ENCODE results near the gene DISP2. TPM values are rescaled to one million over a fixed set of nuclear protein-coding genes. Genes with fewer than 3 reads are reported as not detected.

The DISP2 gene
- total RNA-seq, 1 donor from 2014 or later: 3.7 TPM

GRCh38 chr15:40340038-40340739, 17.8 kb upstream of the DISP2 start:
- Histone ChIP-seq H3K36me3 (ENCODE audit: insufficient read depth, low read length) (no peaks in the 10 kb centered on the region), H3K9ac (ENCODE audit: low read length) (peak overlapping the region; percentile 92), H3K27ac (ENCODE audit: low read depth, low read length) (peak overlapping the region; percentile 99), H3K4me2 (ENCODE audit: low read length) (peak overlapping the region; percentile 90), H3K4me3 (ENCODE audit: insufficient read depth, low read depth, low read length) (peak overlapping the region; percentile 68), H3K4me1 (ENCODE audit: insufficient read depth, low read length) (peaks cover 71% of the 10 kb centered on the region), H2AFZ (ENCODE audit: low read depth, low read length) (peak overlapping the region; percentile 29), H3K27me3 (ENCODE audit: insufficient read depth, low read length) (no peaks in the 10 kb centered on the region), H3K79me2 (ENCODE audit: insufficient read depth, low read length) (peaks cover 36% of the 10 kb centered on the region), H4K20me1 (ENCODE audit: insufficient read depth, low read length) (no peaks in the 10 kb centered on the region), H3K9me3 (ENCODE audit: insufficient read depth, low read depth, low read length) (no peaks in the 10 kb centered on the region)
- H3K9me3 Mint-ChIP-seq (ENCODE audit: unreplicated experiment): no peaks in the 10 kb centered on the region
- peaks cover 43% of the 10 kb centered on the region for H3K4me1 Mint-ChIP-seq (ENCODE audit: low read depth, unreplicated experiment)
- no peaks in the 10 kb centered on the region for H3K36me3 Mint-ChIP-seq (ENCODE audit: low read depth, unreplicated experiment)
- FAIRE-seq (no peak), DNase-seq (ENCODE audit: low read depth) (peak; percentile 73)
- peak overlapping the region; percentile 69 for H3K27ac Mint-ChIP-seq (ENCODE audit: unreplicated experiment)
- no peaks in the 10 kb centered on the region for H3K27me3 Mint-ChIP-seq (ENCODE audit: low read depth, unreplicated experiment)
- no peak overlapping the region for H3K4me3 Mint-ChIP-seq (ENCODE audit: unreplicated experiment)
- TF ChIP-seq EZH2 (IDR thresholded peaks at IDR 0.05; ENCODE audit: insufficient read depth, low read length) (no peak), CTCF (IDR thresholded peaks at IDR 0.05; ENCODE audit: insufficient read depth, low read depth, low read length) (no peak)

GRCh38 chr15:40340740-40341400, 17.1 kb upstream of the DISP2 start, which contains the start of gene CCDC9B:
Gene CCDC9B, minus strand, starts transcription at chr15:40340939. Its CDS starts 120 bp downstream, at chr15:40340819.
- Mint-ChIP-seq H3K9me3 (ENCODE audit: unreplicated experiment) (no peaks in the 10 kb centered on the region), H3K27me3 (ENCODE audit: low read depth, unreplicated experiment) (no peaks in the 10 kb centered on the region), H3K4me1 (ENCODE audit: low read depth, unreplicated experiment) (peaks cover 40% of the 10 kb centered on the region), H3K36me3 (ENCODE audit: low read depth, unreplicated experiment) (no peaks in the 10 kb centered on the region), H3K4me3 (ENCODE audit: unreplicated experiment) (no peak within 1 kb of the TSS), H3K27ac (ENCODE audit: unreplicated experiment) (peak within 1 kb of the TSS; percentile 69)
- peak within 1 kb of the TSS; percentile 99 for H3K27ac ChIP-seq (ENCODE audit: low read depth, low read length)
- no peaks in the 10 kb centered on the region for H3K9me3 ChIP-seq (ENCODE audit: insufficient read depth, low read depth, low read length)
- H3K4me2 ChIP-seq (ENCODE audit: low read length): peak within 1 kb of the TSS; percentile 90
- FAIRE-seq: no peak
- peak; percentile 74 for DNase-seq (ENCODE audit: low read depth)
- peak within 1 kb of the TSS; percentile 73 for H2AFZ ChIP-seq (ENCODE audit: low read depth, low read length)
- H3K9ac ChIP-seq (ENCODE audit: low read length): peak within 1 kb of the TSS; percentile 92
- peaks cover 71% of the 10 kb centered on the region for H3K4me1 ChIP-seq (ENCODE audit: insufficient read depth, low read length)
- peak within 1 kb of the TSS; percentile 68 for H3K4me3 ChIP-seq (ENCODE audit: insufficient read depth, low read depth, low read length)
- TF ChIP-seq CTCF (IDR thresholded peaks at IDR 0.05; ENCODE audit: insufficient read depth, low read depth, low read length) (no peak), EZH2 (IDR thresholded peaks at IDR 0.05; ENCODE audit: insufficient read depth, low read length) (no peak)
- H3K27me3 ChIP-seq (ENCODE audit: insufficient read depth, low read length): no peaks in the 10 kb centered on the region
- H3K36me3 ChIP-seq (ENCODE audit: insufficient read depth, low read length): no peaks in the 10 kb centered on the region
- no peaks in the 10 kb centered on the region for H4K20me1 ChIP-seq (ENCODE audit: insufficient read depth, low read length)
- peaks cover 36% of the 10 kb centered on the region for H3K79me2 ChIP-seq (ENCODE audit: insufficient read depth, low read length)
